ENCODE results near the gene IL10RA. TPM values are rescaled to one million over a fixed set of nuclear protein-coding genes. Genes with fewer than 3 reads are reported as not detected.
A peak's percentile ranks its signal among the peaks of the same experiment; 100 is the strongest.

IL10RA gene
- total and polyA plus RNA-seq, 11 donors: 2.1 to 49.0 (median 5.8) TPM

GRCh38 chr11:118049771-118050170 is 63.6 kb downstream of the IL10RA start:
- WGBS, 4 donors: 88 to 95% (median 94%) methylated on average over 6 of the region's 6 CpGs
- Histone ChIP-seq H3K27ac (no peak overlapping the region), H3K27me3 (no peaks in the 10 kb centered on the region), H3K9me3 (no peaks in the 10 kb centered on the region), H3K4me1 (peaks cover 0 to 32% (median 0%) of the 10 kb centered on the region in 12 donors), H3K4me3 (no peak overlapping the region), H3K36me3 (no peaks in the 10 kb centered on the region)
- ATAC-seq (no peak), DNase-seq (no peak)
- intact Hi-C loops (cut with DNase I): loop anchor here (5.0 to 10.0 kb wide), 14 partner anchors 65 to 625 kb away; partner anchors contain the start of genes FXYD2 (in 2 of the 10) and IL10RA (in 1 of the 10)
- TF ChIP-seq CTCF (IDR thresholded peaks at IDR 0.05): no peak
- TF ChIP-seq POLR2A (IDR thresholded peaks at IDR 0.05): no peak

GRCh38 chr11:118050208-118050891 is 64.2 kb downstream of the IL10RA start:
- 91 to 98% (median 93%) methylated on average over 7 of the region's 7 CpGs for WGBS, 4 donors
- H3K27me3 ChIP-seq: no peaks in the 10 kb centered on the region
- intact Hi-C loops (cut with DNase I): loop anchor here (5.0 to 10.0 kb wide), 13 partner anchors 98 to 626 kb away; partner anchors contain the start of gene FXYD2 (in 2 of the 10)
- no peak for DNase-seq
- TF ChIP-seq POLR2A (IDR thresholded peaks at IDR 0.05) (no peak), CTCF (IDR thresholded peaks at IDR 0.05) (no peak)
- H3K4me1 ChIP-seq: peaks cover 0 to 32% (median 0%) of the 10 kb centered on the region in 12 donors
- ATAC-seq: no peak
- H3K36me3 ChIP-seq: no peaks in the 10 kb centered on the region
- H3K27ac ChIP-seq: peak overlapping the region in 1 of 12 donors; percentile 64
- no peak overlapping the region for H3K4me3 ChIP-seq
- no peaks in the 10 kb centered on the region for H3K9me3 ChIP-seq

Other genes starting within 250 kb of the IL10RA start
- gene DSCAML1, start 189.2 kb upstream of the IL10RA start, total RNA-seq: 1 to 10 TPM in 3 of 9 donors, under 1 TPM in 6; 0.05 to 1.7 (median 0.81) TPM
- under 1 TPM; 0.11 to 0.76 TPM for gene DSCAML1, start 189.2 kb upstream of the IL10RA start, polyA plus RNA-seq
- 1 to 10 TPM in 5 of 9 donors, under 1 TPM in 3, not detected in 1; 0.48 to 2.7 (median 1.8) TPM for gene FXYD2, start 161.7 kb upstream of the IL10RA start, total RNA-seq
- 1 to 10 TPM in 1 of 2 donors, under 1 TPM in 1; 0.53 to 1.8 TPM for gene FXYD2, start 161.7 kb upstream of the IL10RA start, polyA plus RNA-seq
- 10 to 100 TPM; 24.6 to 51.2 (median 35.0) TPM for gene FXYD6, start 109.7 kb upstream of the IL10RA start, total RNA-seq
- 10 to 100 TPM; 51.2 to 54.0 TPM for gene FXYD6, start 109.7 kb upstream of the IL10RA start, polyA plus RNA-seq
- under 1 TPM in 4 of 9 donors, not detected in 5; 0.06 to 0.51 (median 0.25) TPM for gene TMPRSS13, start 57.0 kb upstream of the IL10RA start, total RNA-seq
- under 1 TPM; 0.03 to 0.08 TPM for gene TMPRSS13, start 57.0 kb upstream of the IL10RA start, polyA plus RNA-seq
- under 1 TPM in 3 of 9 donors, not detected in 6; 0.13 to 0.39 (median 0.32) TPM for gene TMPRSS4, start 90.7 kb downstream of the IL10RA start, total RNA-seq
- under 1 TPM in 1 of 2 donors, not detected in 1; 0.26 TPM for gene TMPRSS4, start 90.7 kb downstream of the IL10RA start, polyA plus RNA-seq
- under 1 TPM in 1 of 9 donors, not detected in 8; 0.21 TPM for gene SMIM35, start 100.6 kb downstream of the IL10RA start, total RNA-seq
- gene SMIM35, start 100.6 kb downstream of the IL10RA start, polyA plus RNA-seq: not detected
- 10 to 100 TPM in 6 of 9 donors, 1 to 10 TPM in 3; 2.1 to 16.9 (median 12.7) TPM for gene SCN4B, start 166.4 kb downstream of the IL10RA start, total RNA-seq
- gene SCN4B, start 166.4 kb downstream of the IL10RA start, polyA plus RNA-seq: 1 to 10 TPM; 6.4 to 8.6 TPM
- gene SCN2B, start 190.2 kb downstream of the IL10RA start, total RNA-seq: 10 to 100 TPM in 5 of 9 donors, 1 to 10 TPM in 4; 3.6 to 32.5 (median 11.8) TPM
- gene SCN2B, start 190.2 kb downstream of the IL10RA start, polyA plus RNA-seq: 10 to 100 TPM in 1 of 2 donors, 1 to 10 TPM in 1; 5.0 to 17.5 TPM
- 10 to 100 TPM in 2 of 9 donors, 1 to 10 TPM in 6, under 1 TPM in 1; 0.90 to 18.4 (median 2.0) TPM for gene JAML, start 238.6 kb downstream of the IL10RA start, total RNA-seq
- 1 to 10 TPM; 1.4 to 1.6 TPM for gene JAML, start 238.6 kb downstream of the IL10RA start, polyA plus RNA-seq